Prostate gland (tissue), 2 donors: ENCODE measurements around the gene UTP11.

ENCODE experiments used
- POLR2A ChIP-seq: fragments of 450-650 bp; IDR thresholded peaks from one replicate; pipeline ENCODE4 v1.6.1; 2016; ENCODE audit warnings: antibody characterized with exemption, mild to moderate bottlenecking
- TF ChIP-seq, protein P1 (sequence below), 4 experiments: fragments of 200-600 bp in 2 of 4; fragments of 450-650 bp in 2 of 4; sonication (generic) in 2 of 4; IDR thresholded peaks; 1 replicate in 3 of 4; 2 replicates in 1 of 4; pipeline ENCODE4 v1.5.1; 2016 to 2019; ENCODE audit warnings: antibody characterized with exemption in 4 of 4, mild to moderate bottlenecking in 2 of 4, moderate library complexity in 2 of 4

DNA sequence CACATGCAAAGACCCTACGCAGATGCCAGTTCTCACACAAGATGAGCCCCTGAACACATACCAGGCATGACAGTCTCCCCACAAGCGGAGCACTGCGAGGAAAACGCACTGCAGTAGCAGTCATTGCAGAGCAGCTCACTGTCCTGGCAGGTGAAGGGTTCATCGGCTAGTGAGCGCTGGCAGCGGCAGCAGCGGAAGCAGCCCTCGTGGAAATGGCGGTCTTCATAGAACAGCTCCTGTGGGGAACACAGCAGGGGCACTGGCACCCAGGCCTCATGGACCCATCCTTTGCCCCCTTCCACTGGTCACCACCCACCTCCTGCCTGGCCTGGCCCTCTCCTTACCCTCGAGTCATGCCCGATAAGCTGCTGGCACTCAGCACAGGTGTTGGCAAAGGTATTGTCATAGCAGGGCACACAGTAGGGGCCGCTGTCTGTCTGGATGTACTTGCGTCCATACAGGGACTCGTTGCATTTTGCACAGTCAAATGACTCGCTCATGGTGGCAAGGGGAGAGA lies 13.6 kb upstream of the UTP11 start:
- TF ChIP-seq, protein P1, sequence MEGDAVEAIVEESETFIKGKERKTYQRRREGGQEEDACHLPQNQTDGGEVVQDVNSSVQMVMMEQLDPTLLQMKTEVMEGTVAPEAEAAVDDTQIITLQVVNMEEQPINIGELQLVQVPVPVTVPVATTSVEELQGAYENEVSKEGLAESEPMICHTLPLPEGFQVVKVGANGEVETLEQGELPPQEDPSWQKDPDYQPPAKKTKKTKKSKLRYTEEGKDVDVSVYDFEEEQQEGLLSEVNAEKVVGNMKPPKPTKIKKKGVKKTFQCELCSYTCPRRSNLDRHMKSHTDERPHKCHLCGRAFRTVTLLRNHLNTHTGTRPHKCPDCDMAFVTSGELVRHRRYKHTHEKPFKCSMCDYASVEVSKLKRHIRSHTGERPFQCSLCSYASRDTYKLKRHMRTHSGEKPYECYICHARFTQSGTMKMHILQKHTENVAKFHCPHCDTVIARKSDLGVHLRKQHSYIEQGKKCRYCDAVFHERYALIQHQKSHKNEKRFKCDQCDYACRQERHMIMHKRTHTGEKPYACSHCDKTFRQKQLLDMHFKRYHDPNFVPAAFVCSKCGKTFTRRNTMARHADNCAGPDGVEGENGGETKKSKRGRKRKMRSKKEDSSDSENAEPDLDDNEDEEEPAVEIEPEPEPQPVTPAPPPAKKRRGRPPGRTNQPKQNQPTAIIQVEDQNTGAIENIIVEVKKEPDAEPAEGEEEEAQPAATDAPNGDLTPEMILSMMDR (IDR thresholded peaks at IDR 0.05), result no peak
- no peak for TF ChIP-seq POLR2A
